ENCODE results near the gene TBC1D1. TPM values are rescaled to one million over a fixed set of nuclear protein-coding genes. Genes with fewer than 3 reads are reported as not detected.

Gene TBC1D1
- total RNA-seq, 1 donor from 2014 or later = 47.1 TPM

GRCh38 chr4:37999000-37999716 is 108.3 kb downstream of the TBC1D1 start:
- no peaks in the 10 kb centered on the region for H3K36me3 ChIP-seq (ENCODE audit: control insufficient read depth, insufficient read depth, low read length)
- no peak for DNase-seq (ENCODE audit: low read depth)
- no peak overlapping the region for H3K4me3 ChIP-seq (ENCODE audit: low read depth, low read length)
- no peak for TF ChIP-seq CTCF (IDR thresholded peaks at IDR 0.05; ENCODE audit: insufficient read depth, low read length, severe bottlenecking)
- no peak for FAIRE-seq
- no peaks in the 10 kb centered on the region for H3K27me3 ChIP-seq (ENCODE audit: control insufficient read depth, insufficient read depth, low read length)

- no peak for TF ChIP-seq CTCF (IDR thresholded peaks at IDR 0.05; ENCODE audit: insufficient read depth, low read length, severe bottlenecking)
- DNase-seq (ENCODE audit: low read depth) (no peak), FAIRE-seq (no peak)
- Histone ChIP-seq H3K4me3 (ENCODE audit: low read depth, low read length) (no peak overlapping the region), H3K27me3 (ENCODE audit: control insufficient read depth, insufficient read depth, low read length) (no peaks in the 10 kb centered on the region), H3K36me3 (ENCODE audit: control insufficient read depth, insufficient read depth, low read length) (no peaks in the 10 kb centered on the region)
These were observed 109.1 kb downstream of the TBC1D1 start for GRCh38 chr4:37999965-38000364.

- TF ChIP-seq CTCF (IDR thresholded peaks at IDR 0.05; ENCODE audit: insufficient read depth, low read length, severe bottlenecking) = no peak
- DNase-seq (ENCODE audit: low read depth) (no peak), FAIRE-seq (no peak)
- Histone ChIP-seq H3K27me3 (ENCODE audit: control insufficient read depth, insufficient read depth, low read length) (no peaks in the 10 kb centered on the region), H3K4me3 (ENCODE audit: low read depth, low read length) (no peak overlapping the region), H3K36me3 (ENCODE audit: control insufficient read depth, insufficient read depth, low read length) (no peaks in the 10 kb centered on the region)
These were observed 111.0 kb downstream of the TBC1D1 start for GRCh38 chr4:38001927-38002326.

- TF ChIP-seq CTCF (IDR thresholded peaks at IDR 0.05; ENCODE audit: insufficient read depth, low read length, severe bottlenecking) = no peak
- Histone ChIP-seq H3K27me3 (ENCODE audit: control insufficient read depth, insufficient read depth, low read length) (no peaks in the 10 kb centered on the region), H3K4me3 (ENCODE audit: low read depth, low read length) (no peak overlapping the region), H3K36me3 (ENCODE audit: control insufficient read depth, insufficient read depth, low read length) (no peaks in the 10 kb centered on the region)
- DNase-seq (ENCODE audit: low read depth) (peak; percentile 54), FAIRE-seq (no peak)
These were observed 111.7 kb downstream of the TBC1D1 start for GRCh38 chr4:38002451-38003071.

GRCh38 chr4:38003102-38003501 is 112.2 kb downstream of the TBC1D1 start:
- no peak for TF ChIP-seq CTCF (IDR thresholded peaks at IDR 0.05; ENCODE audit: insufficient read depth, low read length, severe bottlenecking)
- Histone ChIP-seq H3K27me3 (ENCODE audit: control insufficient read depth, insufficient read depth, low read length) (no peaks in the 10 kb centered on the region), H3K4me3 (ENCODE audit: low read depth, low read length) (no peak overlapping the region), H3K36me3 (ENCODE audit: control insufficient read depth, insufficient read depth, low read length) (no peaks in the 10 kb centered on the region)
- FAIRE-seq (no peak), DNase-seq (ENCODE audit: low read depth) (no peak)
